Measurements from ENCODE around the gene FADS2. TPM values are rescaled to one million over a fixed set of nuclear protein-coding genes. Genes with fewer than 3 reads are reported as not detected.

FADS2 gene
- total RNA-seq, 1 donor from 2014 or later, result 37.6 TPM

GRCh38 chr11:61781585-61781984 lies 46.5 kb upstream of the FADS2 start:
- no peak overlapping the region for H3K4me3 ChIP-seq
- peaks cover 23% of the 10 kb centered on the region in 2 donors for H3K36me3 ChIP-seq
- intact Hi-C loops (cut with DNase I), result no loop called here
- no peaks in the 10 kb centered on the region for H3K27me3 ChIP-seq
- H3K9me3 ChIP-seq, result no peaks in the 10 kb centered on the region
- DNase-seq (ENCODE audit: low spot score in 2 of 2), result no peak
- H3K27ac ChIP-seq, result no peak overlapping the region
- no peak for TF ChIP-seq CTCF (IDR thresholded peaks at IDR 0.05)
- H3K4me1 ChIP-seq, result no peaks in the 10 kb centered on the region

GRCh38 chr11:61782299-61782698 lies 45.8 kb upstream of the FADS2 start:
- H3K4me3 ChIP-seq, result no peak overlapping the region
- H3K4me1 ChIP-seq, result no peaks in the 10 kb centered on the region
- intact Hi-C loops (cut with DNase I), result no loop called here
- no peaks in the 10 kb centered on the region for H3K9me3 ChIP-seq
- no peak overlapping the region for H3K27ac ChIP-seq
- DNase-seq (ENCODE audit: low spot score in 2 of 2), result no peak
- H3K27me3 ChIP-seq, result no peaks in the 10 kb centered on the region
- TF ChIP-seq CTCF (IDR thresholded peaks at IDR 0.05), result no peak
- H3K36me3 ChIP-seq, result peaks cover 24 to 30% of the 10 kb centered on the region in 2 donors

- Histone ChIP-seq H3K27me3 (no peaks in the 10 kb centered on the region), H3K4me1 (no peaks in the 10 kb centered on the region), H3K4me3 (no peak overlapping the region), H3K27ac (no peak overlapping the region), H3K36me3 (peaks cover 27 to 35% of the 10 kb centered on the region in 2 donors), H3K9me3 (no peaks in the 10 kb centered on the region)
- TF ChIP-seq CTCF (IDR thresholded peaks at IDR 0.05), result no peak
- intact Hi-C loops (cut with DNase I), result no loop called here
- DNase-seq (ENCODE audit: low spot score in 2 of 2), result no peak
Measured at GRCh38 chr11:61782841-61783240, 45.3 kb upstream of the FADS2 start.

- Histone ChIP-seq H3K4me3 (no peak overlapping the region), H3K27me3 (no peaks in the 10 kb centered on the region), H3K36me3 (peaks cover 38 to 46% of the 10 kb centered on the region in 2 donors), H3K9me3 (no peaks in the 10 kb centered on the region), H3K27ac (no peak overlapping the region), H3K4me1 (no peaks in the 10 kb centered on the region)
- TF ChIP-seq CTCF (IDR thresholded peaks at IDR 0.05), result no peak
- DNase-seq (ENCODE audit: low spot score in 2 of 2), result no peak
- intact Hi-C loops (cut with DNase I), result no loop called here
Measured at GRCh38 chr11:61783717-61784505, 44.2 kb upstream of the FADS2 start.

- intact Hi-C loops (cut with DNase I), result no loop called here
- no peak for TF ChIP-seq CTCF (IDR thresholded peaks at IDR 0.05)
- H3K4me3 ChIP-seq, result no peak overlapping the region
- no peaks in the 10 kb centered on the region for H3K27me3 ChIP-seq
- H3K36me3 ChIP-seq, result peaks cover 43 to 51% of the 10 kb centered on the region in 2 donors
- no peaks in the 10 kb centered on the region for H3K4me1 ChIP-seq
- no peaks in the 10 kb centered on the region for H3K9me3 ChIP-seq
- H3K27ac ChIP-seq, result no peak overlapping the region
- DNase-seq (ENCODE audit: low spot score in 2 of 2), result no peak
Measured at GRCh38 chr11:61784506-61784805, 43.6 kb upstream of the FADS2 start.

Measured in ascending aorta (tissue), 2 donors.